ENCODE data around the gene TESMIN.

The TESMIN gene

GRCh38 chr11:68694431-68695297 is 56.7 kb downstream of the TESMIN start:
- ChIA-PET CTCF (no interaction called here), POLR2A (interaction anchor here (0.6 kb wide), 1 partner anchor 49 kb away, joined by 3 read pairs; no protein-coding TSS in a partner anchor)
- no peak for DNase-seq (ENCODE audit: low read depth, low spot score)
- no peak for TF ChIP-seq CTCF (IDR thresholded peaks at IDR 0.05; ENCODE audit: insufficient read depth, low read length, missing control alignments)
- H3K4me3 ChIP-seq (ENCODE audit: low read depth, low read length): no peak overlapping the region

- CTCF ChIA-PET: no interaction called here
- POLR2A ChIA-PET: no interaction called here
- H3K4me3 ChIP-seq (ENCODE audit: low read depth, low read length): no peak overlapping the region
- no peak for DNase-seq (ENCODE audit: low read depth, low spot score)
- no peak for TF ChIP-seq CTCF (IDR thresholded peaks at IDR 0.05; ENCODE audit: insufficient read depth, low read length, missing control alignments)
Measured at GRCh38 chr11:68693484-68693882, 57.8 kb downstream of the TESMIN start.

GRCh38 chr11:68692871-68693483 is 58.3 kb downstream of the TESMIN start:
- DNase-seq (ENCODE audit: low read depth, low spot score): no peak
- no peak overlapping the region for H3K4me3 ChIP-seq (ENCODE audit: low read depth, low read length)
- POLR2A ChIA-PET: no interaction called here
- CTCF ChIA-PET: no interaction called here
- no peak for TF ChIP-seq CTCF (IDR thresholded peaks at IDR 0.05; ENCODE audit: insufficient read depth, low read length, missing control alignments)

- CTCF ChIA-PET: no interaction called here
Measured at GRCh38 chr11:68692115-68692514, 59.2 kb downstream of the TESMIN start.

GRCh38 chr11:68691402-68691784 is 59.9 kb downstream of the TESMIN start:
- CTCF ChIA-PET: no interaction called here
- no peak for TF ChIP-seq CTCF (IDR thresholded peaks at IDR 0.05; ENCODE audit: insufficient read depth, low read length, missing control alignments)
- POLR2A ChIA-PET: no interaction called here
- no peak overlapping the region for H3K4me3 ChIP-seq (ENCODE audit: low read depth, low read length)
- no peak for DNase-seq (ENCODE audit: low read depth, low spot score)

More at GRCh38 chr11:68692115-68692514, 59.2 kb downstream of the TESMIN start:
- no peak for TF ChIP-seq CTCF (IDR thresholded peaks at IDR 0.05; ENCODE audit: insufficient read depth, low read length, missing control alignments)
- POLR2A ChIA-PET: no interaction called here
- no peak for DNase-seq (ENCODE audit: low read depth, low spot score)
- H3K4me3 ChIP-seq (ENCODE audit: low read depth, low read length): no peak overlapping the region

GRCh38 chr11:68690671-68691401 is 60.5 kb downstream of the TESMIN start:
- POLR2A ChIA-PET: no interaction called here
- no peak for TF ChIP-seq CTCF (IDR thresholded peaks at IDR 0.05; ENCODE audit: insufficient read depth, low read length, missing control alignments)
- CTCF ChIA-PET: no interaction called here
- H3K4me3 ChIP-seq (ENCODE audit: low read depth, low read length): no peak overlapping the region
- no peak for DNase-seq (ENCODE audit: low read depth, low spot score)

Measured in AG04449 (cell line).